GM12878 (cell line): ENCODE results near the gene OLFM1. TPM values are rescaled to one million over a fixed set of nuclear protein-coding genes. Genes with fewer than 3 reads are reported as not detected.

Experiments used
- ATAC-seq: fragments of 200-7000 bp; cut with Tn5 transposase; 3 replicates; pipeline ENCODE4 v1.9.1; 2020; ENCODE audit warnings: mild to moderate bottlenecking, moderate library complexity
- BruUV-seq: library from RNA; stranded (reverse); fragments of 400-500 nt; replicated peaks from 2 replicates; lab custom pipeline; 2021; lab: Mats Ljungman, UMichigan
- CTCF ChIA-PET: fragments of 300-600 bp; sonication (Branson Sonifier 250); formaldehyde crosslinking; extraction: SDS; loops from one replicate; lab custom pipeline; 2021; ENCODE audit warnings: inconsistent platforms; lab: Yijun Ruan, JAX
- POLR2A ChIA-PET: fragments of 350-600 bp; formaldehyde crosslinking; extraction: SDS; loops from one replicate; lab custom pipeline; 2021; ENCODE audit warnings: inconsistent platforms; lab: Charles Lee
- RAD21 ChIA-PET: fragments of 300-600 bp; sonication (Branson Sonifier 250); formaldehyde crosslinking; loops from one replicate; lab custom pipeline; 2023; ENCODE audit warnings: antibody characterized with exemption; ENCODE audit not compliant: unreplicated experiment; lab: Charles Lee
- SMC1A ChIA-PET: fragments of 300-600 bp; sonication (Branson Sonifier 250); formaldehyde crosslinking; loops from one replicate; lab custom pipeline; 2023; ENCODE audit not compliant: unreplicated experiment, uncharacterized antibody; lab: Charles Lee
- DNase-seq: peaks from one replicate; pipeline ENCODE4 v3.0.0-alpha.2; 2011; ENCODE audit warnings: low read depth, low spot score
- FAIRE-seq: peaks from 3 replicates; lab custom pipeline; 2011; peaks lifted over from hg19 to GRCh38; lab: Jason Lieb, UNC
- H2AFZ ChIP-seq: 2 replicates; pipeline ENCODE4 v1.6.0; 2011; ENCODE audit warnings: low read depth, low read length, control low read depth; ENCODE audit not compliant: control insufficient read depth
- H3K27ac ChIP-seq: 2 replicates; pipeline ENCODE4 v1.5.1; 2011; ENCODE audit warnings: control low read depth; ENCODE audit not compliant: control insufficient read depth, insufficient read depth
- H3K27me3 ChIP-seq, 2 experiments: replicated peaks in 1 of 2; 2 replicates each; pipeline versions ENCODE4 v1.6.0 to v1.6.1; 2011; ENCODE audit warnings: low read length in 1 of 2; ENCODE audit not compliant: control insufficient read depth in 2 of 2, insufficient read depth in 2 of 2
- H3K36me3 ChIP-seq, 2 experiments: 2 replicates each; pipeline ENCODE4 v1.5.1; 2011; ENCODE audit warnings: low read length in 1 of 2; ENCODE audit not compliant: control insufficient read depth in 2 of 2, insufficient read depth in 2 of 2
- H3K4me1 ChIP-seq: 2 replicates; pipeline ENCODE4 v1.6.1; 2011; ENCODE audit warnings: mild to moderate bottlenecking, low read length, moderate library complexity, mixed read lengths; ENCODE audit not compliant: control insufficient read depth, insufficient read depth
- H3K4me2 ChIP-seq: 2 replicates; pipeline ENCODE4 v1.6.0; 2011; ENCODE audit warnings: control low read depth; ENCODE audit not compliant: control insufficient read depth, insufficient read depth
- H3K4me3 ChIP-seq: fragments of 200-600 bp; sonication (generic); 2 replicates; pipeline ENCODE4 v1.5.1; 2016
- H3K79me2 ChIP-seq: 2 replicates; pipeline ENCODE4 v1.6.0; 2011; ENCODE audit warnings: low read length; ENCODE audit not compliant: control insufficient read depth, insufficient read depth
- H3K9ac ChIP-seq: 2 replicates; pipeline ENCODE4 v1.8.0; 2011; ENCODE audit warnings: low read length, control low read depth, mixed read lengths; ENCODE audit not compliant: control insufficient read depth, insufficient read depth
- H3K9me3 ChIP-seq: replicated peaks from 3 replicates; pipeline ENCODE4 v1.5.1; 2011; ENCODE audit warnings: mild to moderate bottlenecking, low read length; ENCODE audit not compliant: control insufficient read depth, insufficient read depth
- H4K20me1 ChIP-seq: 2 replicates; pipeline ENCODE4 v1.6.0; 2011; ENCODE audit not compliant: control insufficient read depth, insufficient read depth
- ATF2 ChIP-seq: IDR thresholded peaks from 2 replicates; pipeline ENCODE4 v1.6.1; 2012; ENCODE audit warnings: low read length, inconsistent platforms
- BCL11A ChIP-seq: IDR thresholded peaks from 2 replicates; pipeline ENCODE4 v1.6.1; 2011; ENCODE audit warnings: low read depth, low read length
- BMI1 ChIP-seq: fragments of 450-650 bp; IDR thresholded peaks from 2 replicates; pipeline ENCODE4 v1.6.1; 2016; ENCODE audit warnings: mild to moderate bottlenecking, moderate library complexity, borderline replicate concordance
- CEBPB ChIP-seq, 2 experiments: fragments of 150-350 bp in 1 of 2; IDR thresholded peaks; 2 replicates each; pipeline ENCODE4 v1.6.1; 2012 to 2014; ENCODE audit warnings: low read depth in 2 of 2, low read length in 2 of 2, borderline replicate concordance in 1 of 2, inconsistent platforms in 1 of 2
- CTCF ChIP-seq, 3 experiments: IDR thresholded peaks in 2 of 3; conservative IDR thresholded peaks in 1 of 3; 2 replicates each; pipeline ENCODE4 v1.5.1; 2011; ENCODE audit warnings: low read depth in 3 of 3, low read length in 3 of 3, mild to moderate bottlenecking in 3 of 3, control low read depth in 2 of 3, moderate library complexity in 2 of 3, inconsistent platforms in 1 of 3, mixed read lengths in 1 of 3; ENCODE audit not compliant: control insufficient read depth in 2 of 3, insufficient read depth in 1 of 3; ENCODE audit errors: extremely low read depth in 1 of 3
- EP300 ChIP-seq, 2 experiments: fragments of 150-350 bp in 1 of 2; IDR thresholded peaks; 2 replicates each; pipeline ENCODE4 v1.6.1; 2011 to 2012; ENCODE audit warnings: low read depth in 2 of 2, low read length in 2 of 2, borderline replicate concordance in 1 of 2, improper control_type of control experiment in 1 of 2, inconsistent platforms in 1 of 2; ENCODE audit not compliant: control insufficient read depth in 1 of 2
- JUND ChIP-seq: IDR thresholded peaks from 2 replicates; pipeline ENCODE4 v1.6.1; 2012; ENCODE audit warnings: low read depth, mild to moderate bottlenecking, low read length, improper control_type of control experiment, moderate library complexity
- RCOR1 ChIP-seq: conservative IDR thresholded peaks from 2 replicates; pipeline ENCODE4 v1.6.1; 2012; ENCODE audit warnings: low read depth, low read length, improper control_type of control experiment
- RFX5 ChIP-seq: IDR thresholded peaks from 2 replicates; pipeline ENCODE4 v1.6.1; 2011; ENCODE audit warnings: low read depth, low read length, improper control_type of control experiment
- SKIL ChIP-seq: fragments of 450-650 bp; IDR thresholded peaks from 2 replicates; pipeline ENCODE4 v1.6.1; 2017; ENCODE audit warnings: mild to moderate bottlenecking, low read depth, inconsistent platforms; ENCODE audit not compliant: poor library complexity, severe bottlenecking
- SMAD5 ChIP-seq: IDR thresholded peaks from 2 replicates; pipeline ENCODE4 v1.6.1; 2016; ENCODE audit warnings: antibody characterized with exemption, low read depth
- SMC3 ChIP-seq: IDR thresholded peaks from 2 replicates; pipeline ENCODE4 v1.6.1; 2011; ENCODE audit warnings: low read length, improper control_type of control experiment, borderline replicate concordance
- SUZ12 ChIP-seq: fragments of 200-600 bp; sonication (generic); IDR thresholded peaks from one replicate; pipeline ENCODE4 v1.6.1; 2018; ENCODE audit warnings: antibody characterized with exemption, mild to moderate bottlenecking; ENCODE audit not compliant: unreplicated experiment
- TCF12 ChIP-seq: IDR thresholded peaks from 2 replicates; pipeline ENCODE4 v1.6.1; 2011; ENCODE audit warnings: low read depth, mild to moderate bottlenecking, low read length
- TCF3 ChIP-seq: IDR thresholded peaks from 2 replicates; pipeline ENCODE4 v1.6.1; 2012; ENCODE audit warnings: low read depth, mild to moderate bottlenecking, low read length, borderline replicate concordance; ENCODE audit not compliant: insufficient read depth
- YY1 ChIP-seq: IDR thresholded peaks from 2 replicates; pipeline ENCODE4 v1.6.1; 2011; ENCODE audit warnings: low read depth, mild to moderate bottlenecking, low read length
- ZNF217 ChIP-seq: fragments of 450-650 bp; IDR thresholded peaks from 2 replicates; pipeline ENCODE4 v1.6.1; 2017; ENCODE audit warnings: antibody characterized with exemption, mild to moderate bottlenecking
- ZNF274 ChIP-seq: IDR thresholded peaks from one replicate; pipeline ENCODE4 v1.8.0; 2011; ENCODE audit not compliant: insufficient read length, insufficient read depth
- WGBS: methylation state at CpG from one replicate; pipeline ENCODE4 v1.1.6; 2016; ENCODE audit warnings: low lambda C conversion rate; ENCODE audit not compliant: insufficient replicate concordance, insufficient coverage; ENCODE audit errors: missing lambda C conversion rate; 5-methylcytosine and 5-hydroxymethylcytosine counted together
- in situ Hi-C: fragments of 300-500 bp; cut with MboI; formaldehyde crosslinking; loops from 9 replicates; pipeline ENCODE4 v1.14.3; 2018; ENCODE audit warnings: mixed read lengths
- intact Hi-C: fragments of 100-400 bp; cut with micrococcal nuclease; formaldehyde crosslinking; loops from one replicate; pipeline ENCODE4 v1.14.2; 2022; ENCODE audit not compliant: unreplicated experiment
- polyA plus RNA-seq, 11 experiments: library from polyadenylated mRNA; depleted of rRNA in 4 of 11; unstranded in 6 of 11; stranded (reverse) in 5 of 11; fragments of >200 nt; fragmentation: Nextera tagmentation in 4 of 11; fragmentation: Illumina TruSeq in 1 of 11; extraction: Ambion mirVana in 4 of 11; extraction: Trizol in 1 of 11; gene quantifications; 1 replicate in 1 of 11; 2 replicates in 10 of 11; pipeline versions ENCODE4 v1.2.1 to v1.2.3, GENCODE V29; 2011 to 2016; ENCODE audit warnings: inconsistent platforms in 2 of 11, missing spikeins in 2 of 11, low read depth in 1 of 11
- total RNA-seq, 4 experiments: library from RNA; depleted of rRNA in 3 of 4; stranded (reverse); fragments of >200 nt in 3 of 4; fragmentation: Illumina TruSeq in 1 of 4; extraction: Trizol in 1 of 4; gene quantifications; 2 replicates each; pipeline versions ENCODE4 v1.2.1 to v1.2.3, GENCODE V29; 2013 to 2021

Gene OLFM1
- total and polyA plus RNA-seq, 10 of the 15 experiments (the other 5 are each of a cell fraction or from before 2014, with no cell fraction given) = not detected

- TF ChIP-seq SKIL (no peak), SMC3 (no peak), TCF3 (no peak), BMI1 (no peak), ZNF274 (no peak), CEBPB (IDR thresholded peaks at IDR 0.05; ENCODE audit: borderline replicate concordance in 1 of 2, low read depth in 2 of 2, low read length in 2 of 2) (no peak)
Measured at GRCh38 chr9:135123126-135123772, 35.8 kb downstream of the OLFM1 start (continued).

DNA sequence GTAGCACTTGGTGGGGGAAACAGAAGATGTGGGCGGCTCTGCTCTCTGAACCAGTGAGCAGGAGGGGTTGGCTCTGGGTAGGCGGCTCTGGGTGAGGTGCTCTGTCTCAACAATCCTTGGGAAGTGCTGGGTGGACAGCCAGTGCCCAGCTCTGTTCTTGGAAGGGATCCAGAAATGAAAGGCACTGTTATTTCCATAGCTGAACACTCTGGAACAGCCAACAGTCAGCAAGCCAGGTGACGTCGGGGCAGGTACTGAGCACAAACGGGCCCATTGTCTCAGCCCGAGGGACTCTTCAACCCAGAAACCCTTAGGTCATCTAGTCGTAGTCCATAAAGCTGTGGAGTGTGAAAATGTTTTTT lies 36.3 kb downstream of the OLFM1 start:
- ATAC-seq (no peak), FAIRE-seq (no peak), DNase-seq (no peak)
- Histone ChIP-seq H3K4me2 (no peak overlapping the region), H3K27me3 (peaks cover 0 to 1% of the 10 kb centered on the region in 2 experiments; a peak in 2 of 4 replicates), H3K9me3 (no peaks in the 10 kb centered on the region; the same call in 2 of the 3 replicates), H4K20me1 (no peaks in the 10 kb centered on the region), H3K36me3 (no peaks in the 10 kb centered on the region), H3K9ac (no peak overlapping the region), H3K79me2 (no peaks in the 10 kb centered on the region), H3K4me1 (no peaks in the 10 kb centered on the region), H3K27ac (no peak overlapping the region), H2AFZ (no peak overlapping the region), H3K4me3 (no peak overlapping the region)
- in situ Hi-C loops (no loop called here), intact Hi-C loops (no loop called here)
- POLR2A ChIA-PET = no interaction called here
- RAD21 ChIA-PET = no interaction called here
- SMC1A ChIA-PET = no interaction called here
- 9% methylated on average over 7 of the region's 7 CpGs for WGBS
- TF ChIP-seq TCF12 (no peak), CTCF (IDR thresholded peaks at IDR 0.05 in 2 of 3, conservative IDR thresholded peaks at IDR 0.05 in 1 of 3; ENCODE audit: control insufficient read depth in 2 of 3, extremely low read depth in 1 of 3, insufficient read depth in 1 of 3, low read depth in 3 of 3, low read length in 3 of 3) (no peak), RFX5 (no peak), YY1 (no peak), EP300 (IDR thresholded peaks at IDR 0.05; ENCODE audit: borderline replicate concordance in 1 of 2, control insufficient read depth in 1 of 2, low read depth in 2 of 2, low read length in 2 of 2) (no peak), BCL11A (no peak), SMAD5 (no peak), JUND (no peak), ZNF217 (no peak), ATF2 (no peak), SUZ12 (no peak), RCOR1 (no peak)
- CTCF ChIA-PET = no interaction called here
- BruUV-seq = no TSS peak
